Activated B cell treated with CpG ODN at 0.5 μM for 24 hours (primary cell): Measurements from ENCODE around the gene EIF4E2. TPM values are rescaled to one million over a fixed set of nuclear protein-coding genes. Genes with fewer than 3 reads are reported as not detected.

Experiments
- ATAC-seq: fragments of 200-7000 bp; cut with Tn5 transposase; one replicate; pipeline ENCODE4 v1.10.0; 2021; ENCODE audit warnings: low read depth, mild to moderate bottlenecking, moderate library complexity
- CTCF ChIA-PET: fragments of 350-600 bp; sonication (Branson Sonifier 250); formaldehyde crosslinking; loops from one replicate; lab custom pipeline; 2021; ENCODE audit warnings: antibody characterized with exemption; lab: Charles Lee
- POLR2A ChIA-PET: fragments of 350-600 bp; sonication (Branson Sonifier 250); formaldehyde crosslinking; loops from one replicate; lab custom pipeline; 2021; ENCODE audit warnings: antibody characterized with exemption; lab: Charles Lee
- DNase-seq: peaks from one replicate; pipeline ENCODE4 v3.0.0; 2022
- H3K27ac Mint-ChIP-seq: one replicate; pipeline ENCODE4 v1.8.0; 2020; ENCODE audit warnings: mixed read lengths
- H3K27me3 Mint-ChIP-seq: one replicate; pipeline ENCODE4 v1.8.0; 2021; ENCODE audit warnings: mixed read lengths
- H3K36me3 Mint-ChIP-seq: one replicate; pipeline ENCODE4 v1.8.0; 2021; ENCODE audit warnings: low read depth, mixed read lengths
- H3K4me1 Mint-ChIP-seq: one replicate; pipeline ENCODE4 v1.8.0; 2021; ENCODE audit warnings: mixed read lengths
- H3K4me3 Mint-ChIP-seq: one replicate; pipeline ENCODE4 v1.8.0; 2020; ENCODE audit warnings: mild to moderate bottlenecking, mixed read lengths
- H3K9me3 Mint-ChIP-seq: one replicate; pipeline ENCODE4 v1.8.0; 2020; ENCODE audit warnings: mixed read lengths
- intact Hi-C: fragments of 100-400 bp; cut with micrococcal nuclease; formaldehyde crosslinking; loops from one replicate; pipeline ENCODE4 v1.15.1; 2024
- total RNA-seq: library from RNA; stranded (reverse); gene quantifications from 2 replicates; pipeline ENCODE4 v1.2.3, GENCODE V29; 2022
- TF ChIP-seq, protein P1 (sequence below): fragments of 200-600 bp; IDR thresholded peaks from one replicate; pipeline ENCODE4 v1.8.0; 2022; ENCODE audit warnings: antibody characterized with exemption, mild to moderate bottlenecking

Gene EIF4E2
- total RNA-seq, 1 donor from 2014 or later, result 63.2 TPM

GRCh38 chr2:232543928-232544631 lies 6.4 kb upstream of the EIF4E2 start:
- ATAC-seq, result no peak
- intact Hi-C loops, result no loop called here
- no peak for DNase-seq
- Mint-ChIP-seq H3K27ac (no peak overlapping the region), H3K27me3 (no peaks in the 10 kb centered on the region), H3K4me3 (no peak overlapping the region), H3K36me3 (peaks cover 16% of the 10 kb centered on the region), H3K9me3 (no peaks in the 10 kb centered on the region), H3K4me1 (peaks cover 25% of the 10 kb centered on the region)
- CTCF ChIA-PET, result no interaction called here
- TF ChIP-seq, protein P1, sequence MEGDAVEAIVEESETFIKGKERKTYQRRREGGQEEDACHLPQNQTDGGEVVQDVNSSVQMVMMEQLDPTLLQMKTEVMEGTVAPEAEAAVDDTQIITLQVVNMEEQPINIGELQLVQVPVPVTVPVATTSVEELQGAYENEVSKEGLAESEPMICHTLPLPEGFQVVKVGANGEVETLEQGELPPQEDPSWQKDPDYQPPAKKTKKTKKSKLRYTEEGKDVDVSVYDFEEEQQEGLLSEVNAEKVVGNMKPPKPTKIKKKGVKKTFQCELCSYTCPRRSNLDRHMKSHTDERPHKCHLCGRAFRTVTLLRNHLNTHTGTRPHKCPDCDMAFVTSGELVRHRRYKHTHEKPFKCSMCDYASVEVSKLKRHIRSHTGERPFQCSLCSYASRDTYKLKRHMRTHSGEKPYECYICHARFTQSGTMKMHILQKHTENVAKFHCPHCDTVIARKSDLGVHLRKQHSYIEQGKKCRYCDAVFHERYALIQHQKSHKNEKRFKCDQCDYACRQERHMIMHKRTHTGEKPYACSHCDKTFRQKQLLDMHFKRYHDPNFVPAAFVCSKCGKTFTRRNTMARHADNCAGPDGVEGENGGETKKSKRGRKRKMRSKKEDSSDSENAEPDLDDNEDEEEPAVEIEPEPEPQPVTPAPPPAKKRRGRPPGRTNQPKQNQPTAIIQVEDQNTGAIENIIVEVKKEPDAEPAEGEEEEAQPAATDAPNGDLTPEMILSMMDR, result no peak
- POLR2A ChIA-PET, result no interaction called here

- peaks cover 17% of the 10 kb centered on the region for H3K36me3 Mint-ChIP-seq
- no peaks in the 10 kb centered on the region for H3K27me3 Mint-ChIP-seq
- H3K9me3 Mint-ChIP-seq, result no peaks in the 10 kb centered on the region
- no peak overlapping the region for H3K4me3 Mint-ChIP-seq
- POLR2A ChIA-PET, result no interaction called here
- H3K4me1 Mint-ChIP-seq, result peaks cover 30% of the 10 kb centered on the region
- no peak for ATAC-seq
- no peak overlapping the region for H3K27ac Mint-ChIP-seq
- DNase-seq, result no peak
- TF ChIP-seq, protein P1, result no peak
- intact Hi-C loops, result no loop called here
- CTCF ChIA-PET, result no interaction called here
Measured at GRCh38 chr2:232544674-232545073, 5.8 kb upstream of the EIF4E2 start.

DNA sequence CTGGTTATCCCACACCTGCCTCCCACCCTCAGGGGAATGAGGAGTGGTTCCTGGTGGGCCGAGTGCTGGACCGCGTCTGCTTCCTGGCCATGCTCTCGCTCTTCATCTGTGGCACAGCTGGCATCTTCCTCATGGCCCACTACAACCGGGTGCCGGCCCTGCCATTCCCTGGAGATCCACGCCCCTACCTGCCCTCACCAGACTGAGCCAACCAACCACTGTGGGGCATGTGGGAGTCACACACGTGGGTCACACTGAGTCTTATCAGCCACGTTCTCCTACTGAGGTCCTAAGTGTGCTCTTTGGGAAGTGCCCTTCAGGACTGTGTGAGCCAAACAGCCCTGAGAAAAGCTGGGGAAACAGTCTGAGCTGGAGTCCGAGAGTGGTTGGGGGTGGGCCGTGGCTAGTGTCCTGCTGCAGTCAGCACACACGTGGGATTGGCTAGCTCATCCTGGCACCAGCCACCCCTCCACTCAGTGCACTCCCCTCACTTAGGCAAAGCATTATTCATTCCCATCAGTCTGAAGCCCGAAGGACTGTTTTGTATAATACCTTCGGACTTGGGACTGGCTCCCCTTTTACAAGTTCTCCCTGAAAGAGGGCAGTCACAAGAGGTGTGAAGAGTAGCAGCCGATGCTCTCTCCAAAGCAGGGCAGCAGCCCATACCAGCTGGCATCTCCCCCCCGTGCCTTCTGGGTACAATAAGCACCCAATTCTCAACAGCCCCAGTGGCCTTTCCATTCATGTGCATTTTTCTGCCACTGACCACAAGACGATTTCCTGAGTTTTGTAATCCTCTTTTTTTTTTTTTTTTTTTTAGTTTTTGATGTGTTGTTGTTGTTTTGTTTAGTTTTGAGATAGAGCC lies 4.7 kb upstream of the EIF4E2 start:
- POLR2A ChIA-PET, result no interaction called here
- Mint-ChIP-seq H3K27ac (no peak overlapping the region), H3K4me1 (peaks cover 31% of the 10 kb centered on the region)

GRCh38 chr2:232547991-232548390 lies 2.5 kb upstream of the EIF4E2 start:
- Mint-ChIP-seq H3K27me3 (no peaks in the 10 kb centered on the region), H3K4me3 (no peak overlapping the region), H3K4me1 (peaks cover 44% of the 10 kb centered on the region), H3K36me3 (peaks cover 37% of the 10 kb centered on the region), H3K27ac (no peak overlapping the region), H3K9me3 (no peaks in the 10 kb centered on the region)
- DNase-seq (no peak), ATAC-seq (no peak)
- TF ChIP-seq, protein P1, result no peak
- CTCF ChIA-PET, result no interaction called here
- intact Hi-C loops, result no loop called here
- POLR2A ChIA-PET, result no interaction called here

More for the DNA sequence above, 4.7 kb upstream of the EIF4E2 start:
- Mint-ChIP-seq H3K9me3 (no peaks in the 10 kb centered on the region), H3K4me3 (no peak overlapping the region), H3K36me3 (peaks cover 23% of the 10 kb centered on the region), H3K27me3 (no peaks in the 10 kb centered on the region)
- ATAC-seq, result no peak
- TF ChIP-seq, protein P1, result no peak
- intact Hi-C loops, result no loop called here
- CTCF ChIA-PET, result interaction anchor here (1.6 kb wide), 1 partner anchor 22 kb away, joined by 4 read pairs; no protein-coding TSS in a partner anchor
- DNase-seq, result no peak
